HL-60 (cell line): ENCODE data around the gene RAB28.

Experiments
- DNase-seq, 2 experiments: peaks; one replicate each; pipeline ENCODE4 v3.0.0-alpha.2; 2010 to 2020; ENCODE audit warnings: low read depth in 1 of 2, low spot score in 1 of 2
- H3K27ac ChIP-seq: fragments of 250-450 bp; sonication (Bioruptor Pico); replicated peaks from 2 replicates; pipeline ENCODE4 v1.5.1; 2020; ENCODE audit warnings: mild to moderate bottlenecking, moderate library complexity
- H3K27me3 ChIP-seq: fragments of 250-450 bp; sonication (Bioruptor Pico); 2 replicates; pipeline ENCODE4 v1.5.1; 2021; ENCODE audit warnings: mild to moderate bottlenecking, moderate library complexity; ENCODE audit not compliant: insufficient read depth, poor library complexity, severe bottlenecking
- H3K4me3 ChIP-seq: replicated peaks from 2 replicates; pipeline ENCODE4 v1.5.1; 2011; ENCODE audit warnings: mild to moderate bottlenecking, control low read depth, low read length; ENCODE audit not compliant: insufficient read depth
- GABPA ChIP-seq: IDR thresholded peaks from 2 replicates; pipeline ENCODE4 v1.6.1; 2012; ENCODE audit warnings: low read depth
- POLR2AphosphoS5 ChIP-seq: IDR thresholded peaks from 2 replicates; pipeline ENCODE4 v1.6.1; 2012; ENCODE audit warnings: low read depth
- SPI1 ChIP-seq: IDR thresholded peaks from 2 replicates; pipeline ENCODE4 v1.6.1; 2012; ENCODE audit warnings: low read depth, mild to moderate bottlenecking, borderline replicate concordance
- TF ChIP-seq, protein P1 (sequence below): IDR thresholded peaks from 2 replicates; pipeline ENCODE4 v1.6.1; 2012; ENCODE audit warnings: low read depth; ENCODE audit not compliant: insufficient replicate concordance
- TF ChIP-seq, protein P2 (sequence below): IDR thresholded peaks from one replicate; pipeline ENCODE4 v1.5.1; 2011; ENCODE audit warnings: low read length, control low read depth, inconsistent platforms; ENCODE audit not compliant: insufficient read depth

Gene RAB28

DNA sequence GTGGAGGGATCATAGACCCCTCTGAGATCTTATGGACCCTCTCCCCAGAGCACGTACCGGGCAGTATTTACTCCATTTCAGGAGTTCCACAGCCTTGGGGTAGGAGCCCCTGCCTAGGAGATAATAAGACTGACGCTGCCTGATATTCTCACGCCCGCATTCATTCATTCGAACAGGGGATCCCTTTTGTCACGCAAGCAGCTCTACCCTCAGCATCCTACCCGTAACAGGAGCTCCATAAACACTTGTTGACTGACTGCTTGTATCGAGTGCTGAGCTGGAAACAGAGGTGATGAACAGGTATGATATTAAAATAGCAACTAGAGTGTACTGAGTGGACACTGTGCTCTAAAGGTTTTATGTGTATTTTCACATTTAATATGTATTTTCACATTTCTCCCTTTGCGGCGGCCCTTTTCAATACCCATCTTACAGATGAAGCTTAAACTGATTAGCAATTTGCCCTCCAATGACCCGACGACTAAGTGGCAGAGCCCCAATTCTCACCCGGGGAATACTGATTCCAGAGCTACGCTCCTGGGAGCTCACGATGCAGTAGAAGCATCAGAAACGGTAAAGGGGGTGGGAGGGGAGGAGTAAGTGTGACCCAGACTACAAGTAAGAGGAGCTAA lies 888 bp downstream of the RAB28 start:
- TF ChIP-seq, protein P1, sequence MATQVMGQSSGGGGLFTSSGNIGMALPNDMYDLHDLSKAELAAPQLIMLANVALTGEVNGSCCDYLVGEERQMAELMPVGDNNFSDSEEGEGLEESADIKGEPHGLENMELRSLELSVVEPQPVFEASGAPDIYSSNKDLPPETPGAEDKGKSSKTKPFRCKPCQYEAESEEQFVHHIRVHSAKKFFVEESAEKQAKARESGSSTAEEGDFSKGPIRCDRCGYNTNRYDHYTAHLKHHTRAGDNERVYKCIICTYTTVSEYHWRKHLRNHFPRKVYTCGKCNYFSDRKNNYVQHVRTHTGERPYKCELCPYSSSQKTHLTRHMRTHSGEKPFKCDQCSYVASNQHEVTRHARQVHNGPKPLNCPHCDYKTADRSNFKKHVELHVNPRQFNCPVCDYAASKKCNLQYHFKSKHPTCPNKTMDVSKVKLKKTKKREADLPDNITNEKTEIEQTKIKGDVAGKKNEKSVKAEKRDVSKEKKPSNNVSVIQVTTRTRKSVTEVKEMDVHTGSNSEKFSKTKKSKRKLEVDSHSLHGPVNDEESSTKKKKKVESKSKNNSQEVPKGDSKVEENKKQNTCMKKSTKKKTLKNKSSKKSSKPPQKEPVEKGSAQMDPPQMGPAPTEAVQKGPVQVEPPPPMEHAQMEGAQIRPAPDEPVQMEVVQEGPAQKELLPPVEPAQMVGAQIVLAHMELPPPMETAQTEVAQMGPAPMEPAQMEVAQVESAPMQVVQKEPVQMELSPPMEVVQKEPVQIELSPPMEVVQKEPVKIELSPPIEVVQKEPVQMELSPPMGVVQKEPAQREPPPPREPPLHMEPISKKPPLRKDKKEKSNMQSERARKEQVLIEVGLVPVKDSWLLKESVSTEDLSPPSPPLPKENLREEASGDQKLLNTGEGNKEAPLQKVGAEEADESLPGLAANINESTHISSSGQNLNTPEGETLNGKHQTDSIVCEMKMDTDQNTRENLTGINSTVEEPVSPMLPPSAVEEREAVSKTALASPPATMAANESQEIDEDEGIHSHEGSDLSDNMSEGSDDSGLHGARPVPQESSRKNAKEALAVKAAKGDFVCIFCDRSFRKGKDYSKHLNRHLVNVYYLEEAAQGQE, result no peak
- no peak for TF ChIP-seq POLR2AphosphoS5
- no peak for TF ChIP-seq SPI1
- no peak for TF ChIP-seq GABPA
- TF ChIP-seq, protein P2, sequence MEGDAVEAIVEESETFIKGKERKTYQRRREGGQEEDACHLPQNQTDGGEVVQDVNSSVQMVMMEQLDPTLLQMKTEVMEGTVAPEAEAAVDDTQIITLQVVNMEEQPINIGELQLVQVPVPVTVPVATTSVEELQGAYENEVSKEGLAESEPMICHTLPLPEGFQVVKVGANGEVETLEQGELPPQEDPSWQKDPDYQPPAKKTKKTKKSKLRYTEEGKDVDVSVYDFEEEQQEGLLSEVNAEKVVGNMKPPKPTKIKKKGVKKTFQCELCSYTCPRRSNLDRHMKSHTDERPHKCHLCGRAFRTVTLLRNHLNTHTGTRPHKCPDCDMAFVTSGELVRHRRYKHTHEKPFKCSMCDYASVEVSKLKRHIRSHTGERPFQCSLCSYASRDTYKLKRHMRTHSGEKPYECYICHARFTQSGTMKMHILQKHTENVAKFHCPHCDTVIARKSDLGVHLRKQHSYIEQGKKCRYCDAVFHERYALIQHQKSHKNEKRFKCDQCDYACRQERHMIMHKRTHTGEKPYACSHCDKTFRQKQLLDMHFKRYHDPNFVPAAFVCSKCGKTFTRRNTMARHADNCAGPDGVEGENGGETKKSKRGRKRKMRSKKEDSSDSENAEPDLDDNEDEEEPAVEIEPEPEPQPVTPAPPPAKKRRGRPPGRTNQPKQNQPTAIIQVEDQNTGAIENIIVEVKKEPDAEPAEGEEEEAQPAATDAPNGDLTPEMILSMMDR, result no peak
- H3K4me3 ChIP-seq, result peak overlapping the region; percentile 94
- H3K27ac ChIP-seq, result peak overlapping the region; percentile 99
- no peak for DNase-seq
- no peaks in the 10 kb centered on the region for H3K27me3 ChIP-seq

GRCh38 chr4:13481569-13481968 lies 2.6 kb downstream of the RAB28 start:
- no peak overlapping the region for H3K4me3 ChIP-seq
- DNase-seq, result peak in 1 of 2 experiments; percentile 51
- H3K27ac ChIP-seq, result no peak overlapping the region
- TF ChIP-seq, protein P1, result no peak
- TF ChIP-seq POLR2AphosphoS5 (no peak), SPI1 (no peak), GABPA (no peak)
- TF ChIP-seq, protein P2, result no peak
- H3K27me3 ChIP-seq, result no peaks in the 10 kb centered on the region

DNA sequence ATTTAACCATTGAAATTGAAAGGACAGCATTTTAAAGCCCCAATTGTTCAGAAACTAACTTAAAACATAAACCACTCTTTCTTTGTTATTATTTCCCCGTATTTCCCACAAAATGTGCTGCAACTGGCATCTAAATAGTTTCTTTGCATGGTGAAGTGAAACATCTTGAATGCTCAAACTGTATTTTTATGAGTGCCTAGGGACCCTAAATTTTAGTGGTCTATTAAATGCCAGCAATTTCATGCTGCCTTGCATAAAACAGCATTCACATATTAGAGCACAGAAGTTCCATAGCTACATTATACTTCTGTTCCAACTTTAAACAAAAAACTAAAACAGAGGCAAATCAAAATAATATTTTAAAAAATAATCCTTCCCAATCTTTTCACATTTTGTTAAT lies 5.4 kb downstream of the RAB28 start:
- TF ChIP-seq, protein P2, result no peak
- TF ChIP-seq GABPA, result no peak
- TF ChIP-seq SPI1, result no peak
- TF ChIP-seq POLR2AphosphoS5, result no peak
- TF ChIP-seq, protein P1, result no peak
- H3K4me3 ChIP-seq, result no peak overlapping the region
- no peak for DNase-seq
- H3K27ac ChIP-seq, result no peak overlapping the region
- H3K27me3 ChIP-seq, result no peaks in the 10 kb centered on the region
